K562 (cell line): ENCODE results near the gene IFNA16. TPM values are rescaled to one million over a fixed set of nuclear protein-coding genes. Genes with fewer than 3 reads are reported as not detected.
"Not testable (repeated sequence)": the region's sequence is repeated elsewhere in the genome, so short reads cannot be mapped to it uniquely, and the experiment has no call there.

Experiments used
- ATAC-seq: fragments of 200-7000 bp; cut with Tn5 transposase; 3 replicates; pipeline ENCODE4 v1.9.1; 2020; ENCODE audit warnings: moderate library complexity
- BruUV-seq: library from RNA; stranded (reverse); fragments of 400-500 nt; replicated peaks from 2 replicates; lab custom pipeline; 2021; lab: Mats Ljungman, UMichigan
- CTCF ChIA-PET: fragments of 300-600 bp; formaldehyde crosslinking; extraction: SDS; loops from one replicate; lab custom pipeline; 2021; ENCODE audit warnings: low intra/inter-chr PET ratio; lab: Yijun Ruan, JAX
- POLR2A ChIA-PET: fragments of 300-600, 350-650 bp; sonication (Branson Sonifier 250); formaldehyde crosslinking; extraction: SDS; loops from one replicate; lab custom pipeline; 2021; ENCODE audit warnings: antibody characterized with exemption, inconsistent platforms; lab: Yijun Ruan, JAX
- DNase-seq, 4 experiments: peaks; one replicate each; pipeline versions ENCODE4 v3.0.0 to v3.0.0-alpha.2; 2011 to 2018; ENCODE audit warnings: low spot score in 3 of 4, mixed read lengths in 3 of 4; ENCODE audit errors: extremely low read depth in 1 of 4
- FAIRE-seq: peaks from 2 replicates; lab custom pipeline; 2011; peaks lifted over from hg19 to GRCh38; lab: Jason Lieb, UNC
- H2AFZ ChIP-seq: 2 replicates; pipeline ENCODE4 v1.6.0; 2011; ENCODE audit warnings: low read depth, low read length, control low read depth, inconsistent platforms
- H3K27ac ChIP-seq: fragments of 200-600 bp; 3 replicates; pipeline ENCODE4 v1.8.0; 2011; ENCODE audit warnings: low read depth, mild to moderate bottlenecking, control low read depth, inconsistent platforms, low read length, moderate library complexity, mixed read lengths; ENCODE audit errors: extremely low read depth
- H3K27me3 ChIP-seq, 2 experiments: fragments of 300-600 bp in 1 of 2; 2 replicates in 1 of 2; 3 replicates in 1 of 2; pipeline versions ENCODE4 v1.6.0 to v1.8.0; 2011; ENCODE audit warnings: inconsistent platforms in 2 of 2, low read length in 2 of 2, mild to moderate bottlenecking in 1 of 2, mixed read lengths in 1 of 2, moderate library complexity in 1 of 2; ENCODE audit not compliant: control insufficient read depth in 2 of 2, insufficient read depth in 2 of 2
- H3K36me3 ChIP-seq: fragments of 300-600 bp; 3 replicates; pipeline ENCODE4 v1.8.0; 2011; ENCODE audit warnings: mild to moderate bottlenecking, low read length, inconsistent platforms; ENCODE audit not compliant: control insufficient read depth, insufficient read depth
- H3K4me1 ChIP-seq, 2 experiments: fragments of 200-600 bp in 1 of 2; replicated peaks in 1 of 2; 2 replicates in 1 of 2; 3 replicates in 1 of 2; pipeline versions ENCODE4 v1.5.1 to v1.8.0; 2011; ENCODE audit warnings: inconsistent platforms in 2 of 2, low read length in 2 of 2, mild to moderate bottlenecking in 1 of 2, mixed read lengths in 1 of 2, moderate library complexity in 1 of 2; ENCODE audit not compliant: control insufficient read depth in 2 of 2, insufficient read depth in 2 of 2
- H3K4me2 ChIP-seq: 2 replicates; pipeline ENCODE4 v1.6.1; 2011; ENCODE audit warnings: low read length, control low read depth, inconsistent platforms, mixed read lengths; ENCODE audit not compliant: insufficient read depth
- H3K4me3 ChIP-seq: fragments of 200-600 bp; sonication (generic), shearing (Covaris generic); 2 replicates; pipeline ENCODE4 v1.5.1; 2016; ENCODE audit warnings: control low read depth, inconsistent platforms
- H3K79me2 ChIP-seq: fragments of 200-600 bp; 3 replicates; pipeline ENCODE4 v1.8.0; 2011; ENCODE audit warnings: low read length, inconsistent platforms; ENCODE audit not compliant: control insufficient read depth, insufficient read depth
- H3K9ac ChIP-seq, 2 experiments: 2 replicates each; pipeline versions ENCODE4 v1.6.0 to v1.6.1; 2011; ENCODE audit warnings: low read depth in 2 of 2, low read length in 2 of 2, control low read depth in 1 of 2, inconsistent platforms in 1 of 2, mild to moderate bottlenecking in 1 of 2, mixed read lengths in 1 of 2; ENCODE audit not compliant: insufficient read depth in 1 of 2
- H3K9me1 ChIP-seq: one replicate; pipeline ENCODE4 v1.6.0; 2011; ENCODE audit warnings: inconsistent platforms, mild to moderate bottlenecking, low read length, moderate library complexity; ENCODE audit not compliant: control insufficient read depth, insufficient read depth
- H3K9me3 ChIP-seq: replicated peaks from 2 replicates; pipeline ENCODE4 v1.5.1; 2011; ENCODE audit warnings: low read depth, low read length, inconsistent platforms; ENCODE audit not compliant: control insufficient read depth, insufficient read depth
- H4K20me1 ChIP-seq: replicated peaks from 2 replicates; pipeline ENCODE4 v1.6.1; 2011; ENCODE audit warnings: low read length, inconsistent platforms, mixed read lengths; ENCODE audit not compliant: control insufficient read depth, insufficient read depth
- WGBS: fragments of 100-300 bp; shearing (Covaris generic); methylation state at CpG from one replicate; pipeline ENCODE4 v1.1.6; 2016; ENCODE audit warnings: low coverage, mixed read lengths; ENCODE audit not compliant: insufficient coverage; ENCODE audit errors: missing lambda C conversion rate; 5-methylcytosine and 5-hydroxymethylcytosine counted together
- in situ Hi-C: fragments of 300-500 bp; cut with MboI; formaldehyde crosslinking; loops from 4 replicates; pipeline ENCODE4 v1.15.0; 2018; ENCODE audit warnings: inconsistent platforms, mixed read lengths
- intact Hi-C: fragments of 100-400 bp; cut with micrococcal nuclease; formaldehyde crosslinking; loops from 2 replicates; pipeline ENCODE4 v1.14.2; 2022
- polyA plus RNA-seq, 8 experiments: library from polyadenylated mRNA; depleted of rRNA in 4 of 8; stranded (reverse) in 5 of 8; unstranded in 3 of 8; fragments of >200 nt; fragmentation: Nextera tagmentation in 2 of 8; fragmentation: Illumina TruSeq in 1 of 8; extraction: Ambion mirVana in 2 of 8; extraction: Trizol in 1 of 8; gene quantifications; 2 replicates each; pipeline versions ENCODE4 v1.2.1 to v1.2.3, GENCODE V29; 2011 to 2014; ENCODE audit warnings: inconsistent platforms in 1 of 8, missing spikeins in 1 of 8
- total RNA-seq, 7 experiments: library from RNA; depleted of rRNA in 6 of 7; stranded (reverse); fragments of >200 nt in 6 of 7; fragmentation: Illumina TruSeq in 2 of 7; extraction: Trizol in 2 of 7; gene quantifications; 2 replicates each; pipeline versions ENCODE4 v1.2.1 to v1.2.3, GENCODE V29; 2011 to 2021; ENCODE audit warnings: low replicate concordance in 1 of 7

The IFNA16 gene
- total and polyA plus RNA-seq, 9 of the 15 experiments (the other 6 are each of a cell fraction or from before 2014, with no cell fraction given), result not detected

DNA sequence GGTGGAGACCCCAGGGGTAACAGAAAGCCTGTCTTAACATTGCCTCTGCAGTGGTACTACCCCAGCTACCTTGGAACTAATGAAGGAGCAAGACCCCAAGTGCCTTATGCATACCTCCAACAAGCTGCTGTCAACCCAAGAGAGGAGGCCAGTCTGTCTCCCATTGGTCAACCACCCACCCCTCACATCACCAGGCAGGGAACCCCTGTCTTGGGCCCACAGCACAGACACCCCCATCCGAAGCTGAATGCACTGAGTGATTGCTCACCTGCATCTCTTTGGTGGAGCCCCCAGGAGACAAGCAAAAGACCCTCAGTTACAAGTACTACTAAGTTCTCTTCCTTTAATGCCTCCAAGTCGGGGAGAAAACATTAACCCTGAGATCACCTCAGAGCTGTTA, 5.0 kb downstream of the IFNA16 start:
- H3K4me1 ChIP-seq, H4K20me1 ChIP-seq, H3K9ac ChIP-seq, FAIRE-seq, H3K4me2 ChIP-seq, POLR2A ChIA-PET, CTCF ChIA-PET, H3K36me3 ChIP-seq, H3K27me3 ChIP-seq, ATAC-seq, H3K4me3 ChIP-seq, H3K9me3 ChIP-seq, H2AFZ ChIP-seq, intact Hi-C loops, in situ Hi-C loops, DNase-seq, H3K79me2 ChIP-seq, H3K9me1 ChIP-seq, H3K27ac ChIP-seq, BruUV-seq: not testable (repeated sequence)
- WGBS, result no CpG with 5 or more reads among the region's 2 CpGs

DNA sequence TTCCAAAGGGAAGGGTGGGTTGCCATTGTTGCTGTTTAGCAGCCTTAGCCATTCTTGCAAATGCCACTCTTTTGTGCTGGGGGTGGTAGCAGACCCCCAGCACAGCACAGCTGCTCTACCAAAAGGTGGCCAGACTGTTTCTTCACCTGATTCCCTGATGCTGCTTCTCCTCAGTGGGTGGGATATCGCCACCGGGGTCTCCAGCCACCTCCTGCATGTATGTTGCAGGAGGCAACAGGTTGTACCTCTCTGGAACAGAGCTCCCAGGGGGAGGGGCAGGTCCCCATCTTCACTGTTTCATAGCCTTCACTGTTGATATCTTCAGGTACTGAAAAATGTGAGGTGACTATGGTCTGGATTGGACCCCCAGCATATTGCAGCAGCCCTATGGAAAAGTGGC, 6.3 kb downstream of the IFNA16 start:
- not testable (repeated sequence) for H3K4me2 ChIP-seq

More for the DNA sequence above, 6.3 kb downstream of the IFNA16 start:
- FAIRE-seq, H3K79me2 ChIP-seq, H3K27me3 ChIP-seq, H3K9me1 ChIP-seq, POLR2A ChIA-PET, intact Hi-C loops, DNase-seq, ATAC-seq, H3K36me3 ChIP-seq, CTCF ChIA-PET, H3K27ac ChIP-seq, H3K4me3 ChIP-seq, H4K20me1 ChIP-seq, BruUV-seq, H2AFZ ChIP-seq, H3K4me1 ChIP-seq, H3K9ac ChIP-seq, H3K9me3 ChIP-seq, in situ Hi-C loops: not testable (repeated sequence)
- WGBS, result no CpG with 5 or more reads among the region's 2 CpGs
